Measurements from ENCODE around the gene UTY. TPM values are rescaled to one million over a fixed set of nuclear protein-coding genes. Genes with fewer than 3 reads are reported as not detected.

Gene UTY
- total and polyA plus RNA-seq, 8 donors: 0.20 to 27.5 (median 22.9) TPM; not detected in 1

- DNase-seq (no peak), ATAC-seq (no peak)
- intact Hi-C loops (cut with DNase I): no loop called here
- Histone ChIP-seq H3K27ac (peak overlapping the region in 1 of 2 donors; percentile 60), H3K9me3 (no peaks in the 10 kb centered on the region), H3K4me1 (peaks cover 0 to 23% of the 10 kb centered on the region in 2 donors), H3K36me3 (peaks cover 0 to 16% of the 10 kb centered on the region in 2 donors), H3K27me3 (no peaks in the 10 kb centered on the region), H3K4me3 (no peak overlapping the region)
- TF ChIP-seq, protein P1, sequence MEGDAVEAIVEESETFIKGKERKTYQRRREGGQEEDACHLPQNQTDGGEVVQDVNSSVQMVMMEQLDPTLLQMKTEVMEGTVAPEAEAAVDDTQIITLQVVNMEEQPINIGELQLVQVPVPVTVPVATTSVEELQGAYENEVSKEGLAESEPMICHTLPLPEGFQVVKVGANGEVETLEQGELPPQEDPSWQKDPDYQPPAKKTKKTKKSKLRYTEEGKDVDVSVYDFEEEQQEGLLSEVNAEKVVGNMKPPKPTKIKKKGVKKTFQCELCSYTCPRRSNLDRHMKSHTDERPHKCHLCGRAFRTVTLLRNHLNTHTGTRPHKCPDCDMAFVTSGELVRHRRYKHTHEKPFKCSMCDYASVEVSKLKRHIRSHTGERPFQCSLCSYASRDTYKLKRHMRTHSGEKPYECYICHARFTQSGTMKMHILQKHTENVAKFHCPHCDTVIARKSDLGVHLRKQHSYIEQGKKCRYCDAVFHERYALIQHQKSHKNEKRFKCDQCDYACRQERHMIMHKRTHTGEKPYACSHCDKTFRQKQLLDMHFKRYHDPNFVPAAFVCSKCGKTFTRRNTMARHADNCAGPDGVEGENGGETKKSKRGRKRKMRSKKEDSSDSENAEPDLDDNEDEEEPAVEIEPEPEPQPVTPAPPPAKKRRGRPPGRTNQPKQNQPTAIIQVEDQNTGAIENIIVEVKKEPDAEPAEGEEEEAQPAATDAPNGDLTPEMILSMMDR (IDR thresholded peaks at IDR 0.05): no peak
Measured at GRCh38 chrY:13361656-13362636, 117.9 kb downstream of the UTY start.

GRCh38 chrY:13351443-13351842 lies 128.4 kb downstream of the UTY start:
- Histone ChIP-seq H3K27me3 (no peaks in the 10 kb centered on the region), H3K36me3 (peaks cover 0 to 41% of the 10 kb centered on the region in 2 donors), H3K4me3 (no peak overlapping the region), H3K9me3 (no peaks in the 10 kb centered on the region), H3K4me1 (peaks cover 0 to 4% of the 10 kb centered on the region in 2 donors), H3K27ac (no peak overlapping the region)
- no peak for ATAC-seq
- intact Hi-C loops (cut with DNase I): no loop called here
- no peak for DNase-seq
- TF ChIP-seq, protein P1 (IDR thresholded peaks at IDR 0.05): no peak

GRCh38 chrY:13347106-13347505 lies 132.7 kb downstream of the UTY start:
- H3K36me3 ChIP-seq: peaks cover 0 to 8% of the 10 kb centered on the region in 2 donors
- intact Hi-C loops (cut with DNase I): no loop called here
- no peak for ATAC-seq
- H3K27me3 ChIP-seq: no peaks in the 10 kb centered on the region
- DNase-seq: no peak
- TF ChIP-seq, protein P1 (IDR thresholded peaks at IDR 0.05): no peak
- H3K27ac ChIP-seq: peak overlapping the region in 1 of 2 donors; percentile 53
- peaks cover 0 to 4% of the 10 kb centered on the region in 2 donors for H3K4me1 ChIP-seq
- H3K9me3 ChIP-seq: no peaks in the 10 kb centered on the region
- no peak overlapping the region for H3K4me3 ChIP-seq

DNA sequence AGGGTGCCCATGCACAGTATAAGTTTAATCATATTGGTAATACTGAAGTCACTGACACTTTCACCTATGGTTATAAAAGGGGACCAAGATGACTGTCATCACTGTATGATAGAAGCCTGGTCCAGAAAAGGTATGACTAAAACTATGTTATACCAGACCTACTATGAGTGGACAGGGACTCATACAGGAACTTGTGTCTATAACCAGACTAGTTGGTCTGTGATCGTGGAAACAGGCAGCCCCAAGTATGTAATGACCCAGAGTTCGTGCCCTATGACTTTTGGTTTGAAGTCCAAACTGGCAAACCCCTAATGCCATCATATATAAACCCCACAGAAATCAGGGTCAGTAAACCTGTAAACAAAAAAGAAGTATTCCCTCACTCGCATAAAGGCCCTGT lies 134.3 kb downstream of the UTY start:
- peaks cover 0 to 4% of the 10 kb centered on the region in 2 donors for H3K4me1 ChIP-seq
- ATAC-seq (no peak), DNase-seq (no peak)
- TF ChIP-seq, protein P1 (IDR thresholded peaks at IDR 0.05): no peak
- H3K27me3 ChIP-seq: no peaks in the 10 kb centered on the region
- H3K4me3 ChIP-seq: no peak overlapping the region
- H3K9me3 ChIP-seq: no peaks in the 10 kb centered on the region
- no peak overlapping the region for H3K27ac ChIP-seq
- intact Hi-C loops (cut with DNase I): no loop called here
- peaks cover 0 to 5% of the 10 kb centered on the region in 2 donors for H3K36me3 ChIP-seq

GRCh38 chrY:13343307-13343946 lies 136.4 kb downstream of the UTY start:
- H3K36me3 ChIP-seq: peaks cover 0 to 5% of the 10 kb centered on the region in 2 donors
- TF ChIP-seq, protein P1 (IDR thresholded peaks at IDR 0.05): peak in 1 of 2 donors; percentile 56
- no peaks in the 10 kb centered on the region for H3K4me1 ChIP-seq
- H3K27me3 ChIP-seq: no peaks in the 10 kb centered on the region
- no peaks in the 10 kb centered on the region for H3K9me3 ChIP-seq
- no peak for ATAC-seq
- intact Hi-C loops (cut with DNase I): no loop called here
- peak in 1 of 4 donors; percentile 16 for DNase-seq
- peak overlapping the region in 1 of 2 donors; percentile 48 for H3K27ac ChIP-seq
- H3K4me3 ChIP-seq: no peak overlapping the region

Measured in left lung (tissue), 10 donors.